Mammary epithelial cell (primary cell): ENCODE results near the gene C1QTNF2.

Source experiments
- CTCF ChIP-seq, 2 donors: IDR thresholded peaks in 1 of 2; conservative IDR thresholded peaks in 1 of 2; 2 replicates each; pipeline ENCODE4 v1.5.1; 2011 to 2012; ENCODE audit warnings: inconsistent platforms in 2 of 2, low read length in 2 of 2, mild to moderate bottlenecking in 2 of 2, control low read depth in 1 of 2, low read depth in 1 of 2; ENCODE audit not compliant: insufficient read depth in 1 of 2; ENCODE audit errors: extremely low read depth in 1 of 2
- EZH2 ChIP-seq: IDR thresholded peaks from 2 replicates; pipeline ENCODE4 v1.6.1; 2012; ENCODE audit warnings: low read length, inconsistent platforms, borderline replicate concordance

GRCh38 chr5:160367261-160367660, 3.2 kb downstream of the C1QTNF2 start:
- TF ChIP-seq CTCF (conservative IDR thresholded peaks at IDR 0.05 in 1 of 2, IDR thresholded peaks at IDR 0.05 in 1 of 2; ENCODE audit: extremely low read depth in 1 of 2, insufficient read depth in 1 of 2, low read depth in 1 of 2, low read length in 2 of 2) (no peak), EZH2 (no peak)
